LNCAP (cell line): ENCODE results near the gene KIAA1958.

ENCODE experiments used
- CTCF ChIP-seq: fragments of 450-650 bp; IDR thresholded peaks from 2 replicates; pipeline ENCODE4 v1.5.1; 2017; ENCODE audit warnings: mild to moderate bottlenecking

Gene KIAA1958

GRCh38 chr9:112640311-112640710, 153.7 kb downstream of the KIAA1958 start:
- no peak for TF ChIP-seq CTCF

GRCh38 chr9:112642126-112642525, 155.5 kb downstream of the KIAA1958 start:
- no peak for TF ChIP-seq CTCF

- TF ChIP-seq CTCF, result no peak
Measured at GRCh38 chr9:112647596-112647995, 161.0 kb downstream of the KIAA1958 start.

- TF ChIP-seq CTCF, result no peak
Measured at GRCh38 chr9:112648624-112649023, 162.0 kb downstream of the KIAA1958 start.

- no peak for TF ChIP-seq CTCF
Measured at GRCh38 chr9:112654282-112654681, 167.7 kb downstream of the KIAA1958 start.

- TF ChIP-seq CTCF, result no peak
Measured at GRCh38 chr9:112655668-112656067, 169.0 kb downstream of the KIAA1958 start.

GRCh38 chr9:112659906-112660305, 173.3 kb downstream of the KIAA1958 start:
- TF ChIP-seq CTCF, result no peak

- no peak for TF ChIP-seq CTCF
Measured at GRCh38 chr9:112663681-112664080, 177.1 kb downstream of the KIAA1958 start.
